ACHN (cell line): Measurements from ENCODE around the gene FAM89B.
A peak's percentile ranks its signal among the peaks of the same experiment; 100 is the strongest.

ENCODE experiments used
- DNase-seq: peaks from one replicate; pipeline ENCODE4 v3.0.0-alpha.2; 2015
- in situ Hi-C: cut with HindIII; loops from 2 replicates; pipeline ENCODE4 v1.10.0; 2017; ENCODE audit warnings: low sequenced_read_pairs, low pct_ligation_motif_present, low pct_unique_long_range_greater_than_20kb

The FAM89B gene

GRCh38 chr11:65596520-65596919 is 24.2 kb downstream of the FAM89B start:
- in situ Hi-C loops = no loop called here
- no peak for DNase-seq

DNA sequence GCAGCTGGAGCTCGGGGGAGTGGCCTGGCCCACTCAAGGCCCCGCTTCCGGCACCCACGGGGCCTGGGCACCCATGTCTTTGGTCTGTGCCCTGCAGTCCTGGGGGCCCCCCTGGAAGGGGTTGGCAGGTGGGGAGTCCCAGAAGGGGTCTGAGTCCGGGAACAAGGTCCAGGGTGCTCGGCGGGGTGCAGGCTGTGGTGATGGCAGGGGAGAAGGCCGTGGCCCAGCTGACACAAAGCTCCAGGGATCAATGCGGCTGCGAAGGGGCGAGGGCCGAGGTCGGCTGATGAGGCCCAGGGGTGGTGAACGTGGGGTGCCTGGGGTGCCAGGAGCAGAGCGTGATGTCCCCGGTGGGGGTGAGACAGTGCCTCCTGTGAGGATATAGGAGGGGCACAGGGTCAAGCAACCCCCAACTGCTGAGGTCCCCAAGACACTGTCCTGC is 25.9 kb downstream of the FAM89B start:
- no peak for DNase-seq
- in situ Hi-C loops = no loop called here

GRCh38 chr11:65599216-65599954 is 27.0 kb downstream of the FAM89B start:
- no peak for DNase-seq
- in situ Hi-C loops = no loop called here

- no peak for DNase-seq
- in situ Hi-C loops = no loop called here
Observed at GRCh38 chr11:65599955-65600246, 27.6 kb downstream of the FAM89B start.

- in situ Hi-C loops = no loop called here
- DNase-seq = no peak
Observed at GRCh38 chr11:65604258-65604657, 31.9 kb downstream of the FAM89B start.

GRCh38 chr11:65606876-65607613 is 34.7 kb downstream of the FAM89B start:
- DNase-seq = peak; percentile 14
- in situ Hi-C loops = no loop called here

DNA sequence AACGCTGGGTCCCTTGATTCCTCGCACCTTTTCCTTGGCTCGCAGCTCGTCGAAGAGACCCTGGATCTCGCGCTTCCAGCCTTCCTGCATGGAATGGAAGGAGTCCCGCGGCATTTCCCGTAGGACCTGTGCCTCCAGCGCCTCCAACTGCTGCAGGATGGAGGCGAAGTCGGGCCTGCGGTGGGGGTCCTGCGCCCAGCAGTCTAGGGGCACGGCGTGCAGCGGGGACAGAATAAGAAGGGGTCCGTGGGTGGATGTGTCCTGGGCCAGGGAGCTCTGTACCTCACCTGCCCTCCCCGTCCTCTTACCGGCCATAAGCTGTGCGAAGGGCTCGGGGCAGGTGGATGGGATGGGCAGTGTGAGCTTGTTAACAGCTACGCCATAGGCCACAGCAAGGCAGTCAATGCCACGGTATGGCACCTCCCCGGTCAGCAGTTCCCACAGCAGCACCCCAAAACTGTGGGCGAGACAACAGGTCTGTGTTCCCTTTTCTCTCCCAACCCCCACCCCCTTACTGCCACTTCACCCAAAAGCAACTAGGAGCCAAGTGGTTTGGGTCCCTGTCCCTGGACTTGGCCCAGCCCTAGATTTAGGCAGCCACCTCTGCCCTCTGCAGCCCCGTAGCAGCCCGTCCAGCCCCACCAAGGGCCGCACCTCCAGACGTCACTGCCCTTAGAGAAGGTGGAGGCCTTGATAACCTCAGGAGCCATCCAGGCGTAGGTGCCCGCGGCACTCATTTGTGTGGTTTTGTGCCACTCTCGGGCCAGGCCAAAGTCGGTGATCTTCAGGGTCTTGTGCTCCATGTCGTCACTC is 35.5 kb downstream of the FAM89B start:
- in situ Hi-C loops = no loop called here
- no peak for DNase-seq

- in situ Hi-C loops = no loop called here
- DNase-seq = no peak
Observed at GRCh38 chr11:65609229-65609628, 36.9 kb downstream of the FAM89B start.

GRCh38 chr11:65609665-65610064 is 37.3 kb downstream of the FAM89B start:
- DNase-seq = no peak
- in situ Hi-C loops = no loop called here

- in situ Hi-C loops = no loop called here
Observed at GRCh38 chr11:65610404-65610803, 38.1 kb downstream of the FAM89B start.

DNA sequence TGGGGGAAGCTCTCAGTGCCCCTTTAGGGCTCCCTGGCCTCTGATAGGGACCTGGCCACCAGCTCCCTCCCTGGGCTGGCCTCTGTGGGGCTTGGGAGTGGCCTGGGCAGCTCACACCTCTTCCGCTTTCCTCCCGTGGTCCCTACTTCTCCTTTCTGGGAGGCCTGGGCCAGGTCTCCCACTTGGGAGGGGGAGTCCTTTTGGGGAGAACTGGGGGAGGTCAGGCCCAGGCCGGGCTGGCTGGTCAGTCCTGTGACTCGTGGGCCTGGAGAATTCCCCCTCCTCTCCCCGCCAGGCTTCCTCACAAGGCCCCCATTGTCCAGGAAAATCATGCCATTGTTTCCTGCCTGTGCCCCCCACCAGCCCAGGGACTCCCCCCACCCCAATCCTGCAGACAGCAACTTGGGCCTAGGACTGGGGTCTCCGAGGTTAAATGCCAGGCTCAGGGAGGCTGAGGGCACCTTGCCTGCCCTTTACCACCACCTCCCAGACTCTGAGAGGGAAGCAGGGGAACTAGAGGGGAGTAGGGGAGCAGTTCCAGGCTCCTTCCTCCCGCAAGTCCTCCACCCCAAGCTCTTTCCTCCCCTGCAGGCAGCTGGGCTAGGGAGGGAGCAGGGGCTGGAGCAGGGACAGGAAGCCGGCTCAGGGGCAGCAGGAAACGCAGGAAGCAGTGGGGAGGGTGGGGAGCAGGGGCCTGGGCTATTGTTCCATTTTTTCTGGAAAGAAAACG is 38.9 kb downstream of the FAM89B start:
- no peak for DNase-seq
- in situ Hi-C loops = no loop called here

More at GRCh38 chr11:65610404-65610803, 38.1 kb downstream of the FAM89B start:
- DNase-seq = no peak

GRCh38 chr11:65611758-65612603 is 39.6 kb downstream of the FAM89B start:
- no peak for DNase-seq

GRCh38 chr11:65612691-65613090 is 40.4 kb downstream of the FAM89B start:
- in situ Hi-C loops = no loop called here
- no peak for DNase-seq

More at GRCh38 chr11:65611758-65612603, 39.6 kb downstream of the FAM89B start:
- in situ Hi-C loops = no loop called here

GRCh38 chr11:65613091-65613928 is 41.0 kb downstream of the FAM89B start:
- DNase-seq = peak; percentile 11
- in situ Hi-C loops = no loop called here

GRCh38 chr11:65615229-65615949 is 43.1 kb downstream of the FAM89B start, which contains the start of gene PCNX3:
Gene PCNX3, plus strand, starts transcription at chr11:65615776. Its CDS starts 536 bp downstream, at chr11:65616312.
- peak; percentile 99 for DNase-seq
- in situ Hi-C loops = no loop called here

GRCh38 chr11:65615950-65616574 is 43.7 kb downstream of the FAM89B start:
- in situ Hi-C loops = no loop called here
- DNase-seq = peak; percentile 44
